Measurements from ENCODE around the gene TTC36.
"Not testable (repeated sequence)": the region's sequence is repeated elsewhere in the genome, so short reads cannot be mapped to it uniquely, and the experiment has no call there.

TTC36 gene

DNA sequence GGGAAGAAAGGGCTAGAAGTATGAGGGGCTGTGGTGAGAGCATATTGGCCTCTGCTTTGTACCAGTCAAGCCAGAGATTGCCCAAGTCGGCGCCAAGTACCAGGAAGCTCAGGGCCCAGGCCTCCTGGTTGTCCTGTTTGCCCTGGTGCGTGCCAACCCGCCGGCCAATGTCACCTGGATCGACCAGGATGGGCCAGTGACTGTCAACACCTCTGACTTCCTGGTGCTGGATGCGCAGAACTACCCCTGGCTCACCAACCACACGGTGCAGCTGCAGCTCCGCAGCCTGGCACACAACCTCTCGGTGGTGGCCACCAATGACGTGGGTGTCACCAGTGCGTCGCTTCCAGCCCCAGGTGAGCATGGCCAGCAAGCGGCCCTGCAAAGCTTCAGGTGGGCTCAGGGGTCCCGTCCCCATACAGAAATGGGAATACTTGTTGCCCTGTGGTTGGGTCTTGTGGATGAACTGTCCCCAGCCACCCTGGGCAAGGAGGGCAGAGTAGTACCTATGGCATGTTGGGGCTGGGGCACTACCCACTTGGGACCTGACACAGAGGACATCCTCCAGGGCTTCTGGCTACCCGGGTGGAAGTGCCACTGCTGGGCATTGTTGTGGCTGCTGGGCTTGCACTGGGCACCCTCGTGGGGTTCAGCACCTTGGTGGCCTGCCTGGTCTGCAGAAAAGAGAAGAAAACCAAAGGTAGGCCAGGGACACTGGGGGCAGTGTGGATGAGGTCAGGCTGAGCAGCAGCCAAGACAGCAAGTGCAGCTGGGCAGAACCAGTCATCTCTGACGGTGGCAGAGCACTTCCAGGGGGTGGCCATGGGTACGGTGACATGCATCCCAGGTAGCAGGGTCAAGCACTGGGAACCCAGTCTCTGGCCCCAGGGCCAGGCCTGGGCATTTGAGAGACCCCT, 5.8 kb downstream of the TTC36 start:
- no peak for DNase-seq

DNA sequence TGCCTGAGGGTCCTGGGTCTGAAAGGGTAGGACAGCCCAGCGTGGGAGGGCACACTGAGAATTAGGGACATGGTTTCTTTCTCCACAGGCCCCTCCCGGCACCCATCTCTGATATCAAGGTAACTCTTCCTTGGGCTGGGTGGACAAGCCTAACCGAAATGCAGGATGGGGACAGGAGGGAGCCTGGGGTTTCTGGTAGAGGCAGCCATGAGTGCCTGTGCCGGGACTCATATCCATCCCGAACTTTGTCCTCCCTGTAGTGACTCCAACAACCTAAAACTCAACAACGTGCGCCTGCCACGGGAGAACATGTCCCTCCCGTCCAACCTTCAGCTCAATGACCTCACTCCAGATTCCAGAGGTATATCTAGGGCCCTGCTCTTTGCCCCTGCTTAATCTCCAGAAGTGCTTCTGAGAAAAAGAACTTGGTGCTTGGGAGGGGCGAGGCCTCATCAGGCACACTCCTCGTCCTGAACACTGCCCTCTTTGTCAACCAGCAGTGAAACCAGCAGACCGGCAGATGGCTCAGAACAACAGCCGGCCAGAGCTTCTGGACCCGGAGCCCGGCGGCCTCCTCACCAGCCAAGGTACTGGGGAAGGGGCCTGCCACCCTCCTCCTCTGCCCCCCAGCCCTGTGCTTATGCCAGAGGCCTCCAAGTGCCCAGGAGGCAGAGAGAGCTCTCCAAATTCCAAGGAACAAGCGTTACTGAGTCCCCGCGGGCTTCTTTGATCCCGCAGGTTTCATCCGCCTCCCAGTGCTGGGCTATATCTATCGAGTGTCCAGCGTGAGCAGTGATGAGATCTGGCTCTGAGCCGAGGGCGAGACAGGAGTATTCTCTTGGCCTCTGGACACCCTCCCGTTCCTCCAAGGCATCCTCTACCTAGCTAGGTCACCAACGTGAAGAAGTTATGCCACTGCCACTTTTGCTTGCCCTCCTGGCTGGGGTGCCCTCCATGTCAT, 6.8 kb downstream of the TTC36 start:
- no peak for DNase-seq

DNA sequence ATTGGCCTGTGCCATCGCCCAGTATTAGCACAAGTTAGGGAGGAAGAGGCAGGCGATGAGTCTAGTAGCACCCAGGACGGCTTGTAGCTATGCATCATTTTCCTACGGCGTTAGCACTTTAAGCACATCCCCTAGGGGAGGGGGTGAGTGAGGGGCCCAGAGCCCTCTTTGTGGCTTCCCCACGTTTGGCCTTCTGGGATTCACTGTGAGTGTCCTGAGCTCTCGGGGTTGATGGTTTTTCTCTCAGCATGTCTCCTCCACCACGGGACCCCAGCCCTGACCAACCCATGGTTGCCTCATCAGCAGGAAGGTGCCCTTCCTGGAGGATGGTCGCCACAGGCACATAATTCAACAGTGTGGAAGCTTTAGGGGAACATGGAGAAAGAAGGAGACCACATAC, 8.0 kb downstream of the TTC36 start:
- no peak for DNase-seq

DNA sequence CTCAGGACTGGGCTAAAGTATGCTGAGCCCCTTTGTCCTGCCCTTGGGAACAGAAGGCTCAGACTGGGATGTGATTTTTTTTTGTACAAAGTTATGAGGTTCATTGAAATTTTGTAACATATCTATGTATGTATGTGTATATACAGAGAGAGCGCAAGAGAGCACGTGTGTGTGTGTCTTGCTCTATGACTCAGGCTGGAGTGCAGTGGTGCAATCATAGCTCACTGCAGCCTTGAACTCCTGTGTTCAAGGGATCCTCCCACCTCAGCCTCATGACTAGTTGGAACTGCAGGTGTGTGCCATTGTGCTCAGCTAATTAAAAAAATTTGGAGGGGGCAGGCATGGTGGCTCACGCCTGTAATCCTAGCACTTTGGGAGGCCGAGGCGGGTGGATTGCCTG, 9.5 kb downstream of the TTC36 start:
- DNase-seq = no peak

DNA sequence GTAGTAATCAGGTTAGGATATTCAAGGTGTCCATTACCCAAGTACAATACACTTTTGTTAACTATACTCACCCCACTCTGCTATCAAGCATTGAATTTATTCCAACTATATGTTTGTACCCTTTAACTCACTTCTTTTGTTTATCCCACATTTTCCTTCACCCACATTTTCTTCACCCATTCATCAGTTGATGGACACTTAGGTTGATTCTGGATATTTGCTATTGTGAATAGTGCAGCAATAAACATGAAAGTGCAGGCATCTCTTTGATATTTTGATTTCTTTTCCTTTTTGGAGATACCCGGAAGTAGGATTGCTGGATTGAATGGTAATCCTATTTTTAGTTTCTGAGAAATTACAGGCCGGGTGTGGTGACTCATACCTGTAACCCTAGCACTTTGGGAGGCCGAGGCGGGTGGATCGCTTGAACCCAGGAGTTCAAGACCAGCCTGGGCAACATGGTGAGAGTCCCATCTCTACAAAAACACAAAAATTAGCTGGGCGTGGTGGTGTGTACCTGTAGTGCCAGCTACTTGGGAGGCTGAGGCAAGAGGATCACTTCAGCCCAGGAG, 10.2 kb downstream of the TTC36 start:
- DNase-seq = no peak

DNA sequence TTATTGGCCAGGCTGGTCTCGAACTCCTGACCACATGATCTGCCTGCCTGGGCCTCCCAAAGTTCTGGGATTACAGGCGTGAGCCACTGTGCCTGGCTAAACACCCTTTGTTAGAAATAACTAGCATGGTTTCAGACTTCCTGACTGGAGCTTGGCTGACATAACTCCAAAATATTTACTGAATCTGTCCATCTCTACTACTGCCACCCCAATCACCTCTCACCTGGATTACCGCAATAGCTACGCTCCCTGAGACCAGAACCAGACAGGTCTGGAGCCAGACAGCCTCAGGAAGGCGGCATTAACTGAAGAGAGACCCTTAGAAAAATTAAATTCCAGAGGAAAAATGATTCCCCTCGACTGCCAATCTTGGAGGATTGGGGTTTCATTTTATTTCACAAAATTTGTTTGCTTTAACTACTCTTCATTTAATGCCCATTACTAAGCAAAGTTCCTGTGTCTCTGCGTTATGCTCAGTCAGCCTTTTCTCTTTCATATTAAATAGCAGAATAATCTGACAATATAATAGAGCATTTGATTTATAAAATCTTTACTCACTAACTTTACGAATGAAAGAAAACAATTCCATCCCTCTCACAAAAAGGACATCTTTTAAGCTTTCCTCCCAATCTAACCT, 16.9 kb downstream of the TTC36 start:
- no peak for DNase-seq

DNA sequence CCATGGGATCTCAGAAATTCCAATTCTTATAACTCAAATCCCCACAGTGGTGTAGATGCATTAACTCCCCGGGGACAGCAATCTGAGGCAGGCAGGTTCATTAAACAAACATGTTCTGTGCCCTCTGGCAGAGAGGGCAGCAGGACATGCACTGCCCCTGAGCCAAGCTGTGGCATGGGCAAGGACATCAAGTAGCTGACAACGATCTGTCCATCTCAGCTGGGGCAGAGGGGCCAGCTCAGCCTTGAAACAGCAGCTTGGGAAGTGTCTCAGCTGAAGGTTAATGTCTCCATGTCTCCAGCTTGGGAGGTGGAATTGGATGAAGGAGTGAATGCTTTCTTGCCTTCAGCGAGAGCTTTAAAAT, 17.4 kb downstream of the TTC36 start:
- no peak for DNase-seq

DNA sequence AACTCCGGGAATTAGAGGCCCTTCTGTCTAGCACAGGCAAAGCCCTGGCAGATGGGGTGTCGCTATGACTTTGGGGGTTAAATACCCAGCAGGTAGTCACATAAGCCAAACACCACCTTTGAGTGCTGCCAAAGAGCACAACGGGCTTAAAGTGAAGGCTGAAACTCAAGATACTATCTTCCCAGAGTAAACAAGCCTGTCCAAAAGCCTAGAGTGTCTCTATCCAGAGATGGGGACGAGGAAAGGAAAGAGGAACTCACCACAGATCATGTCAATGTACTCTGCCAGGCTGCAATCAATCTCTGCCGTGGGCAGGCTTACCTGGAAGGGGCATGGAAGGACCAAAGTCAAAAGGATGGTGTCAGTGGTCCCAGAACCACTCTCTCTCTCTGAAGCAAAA, 18.3 kb downstream of the TTC36 start:
- DNase-seq = no peak

DNA sequence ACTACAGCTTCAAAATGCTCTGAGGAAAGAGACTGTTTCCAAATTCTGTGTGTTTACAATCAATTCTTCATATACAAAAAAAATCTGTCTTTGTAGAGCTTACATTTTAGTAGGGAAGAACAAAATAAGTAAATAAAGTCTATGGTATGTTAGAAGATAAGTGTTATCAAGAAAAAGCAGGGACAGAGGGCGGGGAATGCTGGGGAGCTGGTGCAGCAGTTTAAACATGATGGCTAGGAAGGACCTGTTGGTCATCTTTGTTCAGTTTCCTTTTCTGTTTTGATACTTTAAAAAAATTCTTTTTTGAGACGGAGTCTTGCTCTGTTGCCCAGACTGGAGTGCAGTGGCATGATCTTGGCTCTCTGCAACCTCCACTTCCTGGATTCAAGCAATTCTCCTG, 19.9 kb downstream of the TTC36 start:
- DNase-seq = no peak

DNA sequence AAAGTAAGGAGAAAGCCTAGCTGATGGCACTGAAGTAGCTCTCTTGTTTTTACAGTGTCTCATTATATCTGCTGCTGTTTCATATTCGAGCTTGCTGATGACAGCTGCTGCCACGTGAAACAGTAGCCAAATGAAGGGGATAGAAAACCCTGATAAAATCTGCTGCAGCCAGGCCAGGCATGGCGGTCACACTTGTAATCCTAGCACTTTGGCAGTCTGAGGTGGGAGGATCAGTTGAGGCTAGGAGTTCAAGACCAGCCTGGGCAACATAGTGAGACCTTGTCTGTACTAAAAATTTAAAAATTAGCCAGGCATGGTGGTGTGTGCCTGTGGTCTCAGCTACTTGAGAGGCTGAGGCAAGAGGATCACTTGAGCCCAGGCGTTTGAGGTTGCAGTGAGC, 25.1 kb downstream of the TTC36 start:
- no peak for DNase-seq

DNA sequence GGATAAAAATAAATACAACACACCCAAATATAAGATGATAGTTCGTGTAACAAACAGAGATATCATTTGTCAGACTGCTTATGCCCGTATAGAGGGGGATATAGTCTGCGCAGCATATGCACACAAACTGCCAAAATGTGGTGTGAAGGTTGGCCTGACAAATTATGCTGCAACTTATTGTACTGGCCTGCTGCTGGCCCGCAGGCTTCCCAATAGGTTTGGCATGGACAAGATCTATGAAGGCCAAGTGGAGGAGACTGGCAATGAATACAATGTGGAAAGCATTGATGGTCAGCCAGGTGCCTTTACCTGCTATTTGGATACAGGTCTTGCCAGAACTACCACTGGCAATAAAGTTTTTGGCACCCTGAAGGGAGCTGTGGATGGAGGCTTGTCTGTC, 33.5 kb downstream of the TTC36 start:
- no peak for DNase-seq

DNA sequence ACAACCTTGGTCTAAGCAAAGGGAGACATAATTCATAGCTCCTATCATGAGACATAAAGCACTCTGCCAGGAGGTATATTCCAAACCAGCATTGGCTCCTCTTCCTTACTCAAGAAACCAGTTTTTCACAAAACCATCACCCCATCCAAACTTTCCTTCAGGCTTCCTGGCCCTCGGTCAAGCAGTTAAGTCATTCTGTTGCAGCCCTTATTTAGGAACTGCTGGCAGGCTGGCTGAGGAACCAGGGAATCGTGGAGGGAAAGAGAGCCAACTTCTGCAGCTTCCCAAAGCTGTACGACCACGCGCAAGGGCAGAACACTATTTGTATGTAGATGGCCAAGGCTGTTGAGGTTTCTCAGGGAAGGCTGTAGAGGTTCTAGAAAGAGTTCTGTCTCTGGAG, 37.8 kb downstream of the TTC36 start:
- DNase-seq = no peak

DNA sequence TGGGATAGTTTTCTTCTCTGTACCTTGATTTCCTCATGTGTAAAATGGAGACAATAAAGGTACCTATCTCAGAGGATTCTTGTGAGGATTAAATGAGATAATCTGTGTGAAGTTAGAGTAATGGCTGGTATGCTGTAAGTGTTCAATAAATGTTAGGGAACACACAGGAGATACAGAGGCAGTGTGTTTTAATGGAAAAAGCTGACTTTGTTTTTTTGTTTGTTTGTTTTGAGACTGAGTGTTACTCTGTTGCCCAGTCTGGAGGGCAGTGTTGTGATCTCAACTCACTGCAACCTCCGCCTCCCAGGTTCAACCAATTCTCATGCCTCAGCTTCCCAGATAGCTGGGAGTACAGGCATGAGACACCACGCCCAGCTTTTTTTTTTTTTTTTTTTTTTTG, 42.4 kb downstream of the TTC36 start:
- DNase-seq = no peak

DNA sequence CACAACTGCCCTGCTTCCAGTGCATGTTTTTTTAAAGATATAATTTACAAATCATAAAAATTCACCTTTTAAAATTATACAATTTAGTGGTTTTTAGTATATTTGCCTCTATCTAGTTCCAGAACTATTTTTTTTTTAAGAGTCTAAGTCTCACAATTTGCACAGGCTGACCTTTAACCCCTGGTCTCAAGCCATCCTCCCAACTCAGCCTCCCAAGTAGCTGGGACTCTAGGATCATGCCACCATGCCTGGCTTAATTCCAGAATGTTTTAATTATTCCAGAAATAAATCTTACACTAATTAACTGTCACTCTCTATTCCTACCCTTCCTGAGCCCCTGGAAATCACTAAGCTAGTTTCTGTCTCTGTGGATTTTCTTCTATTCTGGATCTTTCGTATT, 43.5 kb downstream of the TTC36 start:
- DNase-seq = no peak

DNA sequence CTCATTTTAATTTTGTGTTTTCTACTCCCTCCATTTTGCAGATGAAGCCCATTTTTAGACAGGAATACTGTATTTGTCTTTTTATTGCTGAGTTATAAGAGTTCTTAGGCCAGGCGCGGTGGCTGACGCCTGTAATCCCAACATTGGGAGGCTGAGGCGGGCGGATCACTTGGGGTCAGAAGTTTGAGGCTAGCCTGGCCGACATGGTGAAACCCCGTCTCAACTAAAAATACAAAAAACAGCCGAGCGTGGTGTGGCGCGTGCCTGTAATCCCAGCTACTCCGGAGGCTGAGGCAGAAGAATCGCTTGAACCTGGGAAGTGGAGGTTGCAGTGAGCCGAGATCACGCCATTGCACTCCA, 44.4 kb downstream of the TTC36 start:
- DNase-seq = not testable (repeated sequence)

DNA sequence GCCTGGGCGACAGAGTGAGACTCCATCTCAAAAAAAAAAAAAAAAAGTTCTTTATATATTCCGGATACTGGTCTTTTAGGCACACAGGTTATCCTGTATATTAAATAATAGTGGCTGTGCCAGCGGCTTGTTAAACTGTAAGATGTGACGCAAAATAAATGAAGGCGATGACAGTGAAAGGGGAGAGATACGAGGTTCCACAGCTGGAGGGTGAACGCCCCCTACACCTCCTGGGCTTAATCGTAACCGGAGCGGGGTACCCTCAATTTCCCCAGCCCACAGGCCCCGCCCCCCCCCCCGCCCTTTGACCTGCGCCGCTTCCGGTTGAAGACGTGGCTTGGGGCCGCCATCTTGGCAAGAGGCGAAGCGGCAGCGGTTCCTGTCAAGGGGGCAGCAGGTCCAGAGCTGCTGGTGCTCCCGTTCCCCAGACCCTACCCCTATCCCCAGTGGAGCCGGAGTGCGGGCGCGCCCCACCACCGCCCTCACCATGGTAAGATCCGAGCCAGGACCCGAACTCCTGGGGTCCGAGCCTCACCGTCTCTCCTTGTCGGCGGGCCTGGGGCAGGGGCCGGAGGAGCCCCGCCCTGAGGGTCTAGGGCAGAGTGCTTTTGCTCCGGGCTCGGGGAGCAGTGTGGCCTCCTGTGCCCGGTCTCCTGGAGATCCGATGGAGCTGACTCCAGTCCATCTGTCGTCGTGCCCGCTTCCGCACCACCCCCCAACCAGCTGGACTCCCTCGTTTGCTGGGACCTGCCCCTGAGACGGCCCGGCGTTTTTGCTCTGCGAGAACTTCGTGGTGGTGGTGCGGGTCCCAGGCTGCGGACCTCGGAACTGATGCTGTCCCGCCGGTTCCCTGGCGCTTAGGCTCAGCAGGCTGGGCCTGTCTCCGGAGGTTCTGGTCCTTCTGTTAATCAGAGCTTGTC, 45.0 kb downstream of the TTC36 start, which contains the start of gene ARCN1:
ARCN1 (plus strand) TSS at position 349 of the 920 bp plus-strand sequence; CDS start at position 488, 139 bp downstream.
- no peak for DNase-seq

DNA sequence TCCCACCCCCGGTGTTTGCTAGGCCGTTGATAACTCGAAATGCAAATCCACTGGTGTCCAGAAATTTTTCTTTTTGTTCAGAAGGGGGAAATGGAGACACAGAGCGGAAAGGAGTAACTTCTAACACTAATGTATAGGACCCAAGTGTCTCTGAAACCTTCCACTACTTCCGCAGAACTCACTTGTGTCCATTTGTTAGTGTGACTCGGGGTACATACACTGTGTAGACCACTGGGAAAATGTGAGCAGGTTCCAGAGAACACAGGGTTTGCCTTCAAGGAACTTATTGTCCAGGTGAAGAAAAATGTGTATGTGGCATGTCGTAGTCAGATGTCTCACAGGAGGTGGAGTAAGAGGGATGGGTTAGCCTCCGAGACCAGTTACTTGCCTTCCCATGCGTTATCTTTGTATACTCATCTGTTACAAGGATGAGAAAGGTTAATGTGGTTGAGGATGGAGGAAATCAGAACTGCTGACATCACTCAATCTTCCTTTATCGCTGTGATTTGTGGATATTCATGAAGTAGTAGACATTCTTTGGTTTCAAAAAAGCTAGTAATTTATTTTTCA, 45.8 kb downstream of the TTC36 start:
- DNase-seq = no peak

DNA sequence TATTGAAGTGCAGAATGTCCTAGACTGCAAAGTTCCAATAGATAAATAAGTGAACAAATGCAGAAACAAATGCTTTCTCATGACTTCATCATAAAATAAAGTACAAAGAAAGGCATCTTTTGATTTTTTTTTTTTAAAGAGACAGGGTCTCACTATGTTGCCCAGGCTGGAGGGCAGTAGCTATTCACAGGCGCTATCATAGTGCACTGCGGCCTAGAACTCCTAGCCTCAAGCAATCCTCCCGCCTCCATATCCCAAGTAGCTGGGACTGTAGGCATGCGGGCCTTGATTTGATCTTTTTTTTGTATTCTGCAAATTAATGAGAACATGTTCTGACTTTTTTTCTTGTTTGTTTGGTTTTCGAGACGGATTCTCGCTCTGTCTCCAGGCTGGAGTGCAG, 47.4 kb downstream of the TTC36 start:
- no peak for DNase-seq

DNA sequence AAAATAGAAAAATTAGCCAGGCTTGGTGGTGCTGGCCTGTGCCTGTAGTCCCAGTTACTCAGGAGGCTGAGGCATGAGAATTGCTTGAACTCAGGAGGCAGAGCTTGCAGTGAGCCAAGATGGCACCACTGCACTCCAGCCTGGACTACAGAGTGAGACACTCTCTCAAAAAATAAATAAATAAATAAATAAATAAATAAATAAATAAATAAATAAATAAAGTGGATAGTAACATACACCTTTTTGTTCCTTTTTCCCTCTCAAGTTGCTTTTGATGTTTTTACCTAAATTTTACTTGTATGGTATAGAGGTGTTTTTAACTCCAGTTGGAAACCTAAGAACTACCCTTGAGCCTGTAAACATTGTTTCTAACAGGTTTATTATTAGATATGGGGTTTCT, 50.7 kb downstream of the TTC36 start:
- DNase-seq = not testable (repeated sequence)

Measured in SIG-M5 (cell line).